ENCODE measurements around the gene ANO4. TPM values are rescaled to one million over a fixed set of nuclear protein-coding genes. Genes with fewer than 3 reads are reported as not detected.

ANO4 gene
- total RNA-seq, 2 donors from 2014 or later = 0.19 to 0.32 TPM

DNA sequence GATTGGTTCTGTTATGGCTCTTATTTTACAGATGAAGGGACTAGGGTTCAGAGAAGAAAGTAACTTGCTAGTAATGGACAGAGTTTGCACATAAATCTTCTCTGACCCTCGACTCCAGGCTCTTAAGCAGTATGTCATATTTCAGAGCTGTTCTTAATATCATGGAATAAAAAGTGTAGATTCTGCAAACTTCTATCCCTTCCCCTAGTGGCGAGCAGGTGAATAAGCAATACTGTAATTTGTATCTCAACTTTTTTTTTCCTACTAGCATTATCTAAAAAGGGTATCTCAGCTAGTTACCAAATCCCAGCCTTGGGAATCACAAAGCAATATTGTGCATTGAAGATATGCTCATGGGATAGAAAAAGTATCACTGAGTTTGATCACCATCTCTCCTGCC lies 83.2 kb downstream of the ANO4 start:
- Histone ChIP-seq H3K27me3 (no peaks in the 10 kb centered on the region), H3K9ac (ENCODE audit: low read depth in 2 of 2, low read length in 2 of 2) (no peak overlapping the region), H3K4me1 (no peaks in the 10 kb centered on the region), H3K36me3 (no peaks in the 10 kb centered on the region), H3K9me3 (no peaks in the 10 kb centered on the region), H3K27ac (no peak overlapping the region), H3K4me3 (no peak overlapping the region)
- intact Hi-C loops (cut with DNase I) = no loop called here
- TF ChIP-seq, protein P1, sequence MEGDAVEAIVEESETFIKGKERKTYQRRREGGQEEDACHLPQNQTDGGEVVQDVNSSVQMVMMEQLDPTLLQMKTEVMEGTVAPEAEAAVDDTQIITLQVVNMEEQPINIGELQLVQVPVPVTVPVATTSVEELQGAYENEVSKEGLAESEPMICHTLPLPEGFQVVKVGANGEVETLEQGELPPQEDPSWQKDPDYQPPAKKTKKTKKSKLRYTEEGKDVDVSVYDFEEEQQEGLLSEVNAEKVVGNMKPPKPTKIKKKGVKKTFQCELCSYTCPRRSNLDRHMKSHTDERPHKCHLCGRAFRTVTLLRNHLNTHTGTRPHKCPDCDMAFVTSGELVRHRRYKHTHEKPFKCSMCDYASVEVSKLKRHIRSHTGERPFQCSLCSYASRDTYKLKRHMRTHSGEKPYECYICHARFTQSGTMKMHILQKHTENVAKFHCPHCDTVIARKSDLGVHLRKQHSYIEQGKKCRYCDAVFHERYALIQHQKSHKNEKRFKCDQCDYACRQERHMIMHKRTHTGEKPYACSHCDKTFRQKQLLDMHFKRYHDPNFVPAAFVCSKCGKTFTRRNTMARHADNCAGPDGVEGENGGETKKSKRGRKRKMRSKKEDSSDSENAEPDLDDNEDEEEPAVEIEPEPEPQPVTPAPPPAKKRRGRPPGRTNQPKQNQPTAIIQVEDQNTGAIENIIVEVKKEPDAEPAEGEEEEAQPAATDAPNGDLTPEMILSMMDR (IDR thresholded peaks at IDR 0.05) = no peak
- DNase-seq = no peak

DNA sequence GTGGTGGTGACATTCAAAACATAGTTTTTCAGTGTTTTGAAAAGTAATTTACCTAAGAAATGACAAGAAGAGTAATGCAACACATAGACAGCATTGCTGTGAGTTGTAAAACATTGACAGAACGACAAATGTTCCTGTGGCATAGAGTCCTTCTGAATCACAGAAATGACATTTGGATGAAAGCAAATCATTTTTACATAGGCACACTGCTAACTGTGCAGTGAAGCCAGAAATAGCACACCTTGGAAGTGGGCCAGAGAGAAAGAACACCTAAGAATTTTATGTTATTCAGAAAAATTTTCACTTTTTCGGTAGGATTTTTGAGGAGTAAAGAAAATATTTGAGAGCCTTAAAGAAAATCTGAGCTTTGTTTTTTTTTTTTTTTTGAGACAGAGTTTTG lies 100.6 kb downstream of the ANO4 start:
- H3K27ac ChIP-seq = no peak overlapping the region
- intact Hi-C loops (cut with DNase I) = no loop called here
- TF ChIP-seq, protein P1 (IDR thresholded peaks at IDR 0.05) = no peak

DNA sequence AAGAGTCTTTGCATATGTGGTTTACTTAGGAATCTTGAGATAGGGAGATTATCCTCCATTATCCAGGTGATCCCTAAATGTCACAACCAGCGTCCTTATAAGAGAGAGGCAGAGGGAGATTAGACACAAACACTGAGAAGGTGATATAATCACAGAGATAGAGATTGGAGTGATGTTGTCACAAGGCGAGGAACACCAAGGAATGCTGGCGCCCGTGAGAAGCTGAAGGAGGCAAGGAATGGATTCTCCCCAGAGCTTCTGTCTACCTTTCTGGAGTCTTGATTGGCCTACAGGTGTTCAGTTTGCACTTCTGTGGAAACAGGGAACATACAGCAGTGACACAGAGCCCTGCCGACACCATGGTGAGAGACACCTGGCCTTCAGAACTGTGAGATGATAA lies 101.6 kb downstream of the ANO4 start:
- H3K27ac ChIP-seq = no peak overlapping the region
- DNase-seq = no peak
- no peak overlapping the region for H3K4me3 ChIP-seq
- H3K4me1 ChIP-seq = no peaks in the 10 kb centered on the region
- H3K27me3 ChIP-seq = no peaks in the 10 kb centered on the region
- TF ChIP-seq, protein P1 (IDR thresholded peaks at IDR 0.05) = no peak
- intact Hi-C loops (cut with DNase I) = no loop called here
- H3K9ac ChIP-seq (ENCODE audit: low read depth in 2 of 2, low read length in 2 of 2) = no peak overlapping the region
- no peaks in the 10 kb centered on the region for H3K36me3 ChIP-seq
- no peaks in the 10 kb centered on the region for H3K9me3 ChIP-seq

More for the DNA sequence above, 100.6 kb downstream of the ANO4 start:
- Histone ChIP-seq H3K9me3 (no peaks in the 10 kb centered on the region), H3K4me1 (no peaks in the 10 kb centered on the region), H3K9ac (ENCODE audit: low read depth in 2 of 2, low read length in 2 of 2) (no peak overlapping the region), H3K36me3 (no peaks in the 10 kb centered on the region), H3K4me3 (no peak overlapping the region), H3K27me3 (no peaks in the 10 kb centered on the region)
- DNase-seq = no peak

DNA sequence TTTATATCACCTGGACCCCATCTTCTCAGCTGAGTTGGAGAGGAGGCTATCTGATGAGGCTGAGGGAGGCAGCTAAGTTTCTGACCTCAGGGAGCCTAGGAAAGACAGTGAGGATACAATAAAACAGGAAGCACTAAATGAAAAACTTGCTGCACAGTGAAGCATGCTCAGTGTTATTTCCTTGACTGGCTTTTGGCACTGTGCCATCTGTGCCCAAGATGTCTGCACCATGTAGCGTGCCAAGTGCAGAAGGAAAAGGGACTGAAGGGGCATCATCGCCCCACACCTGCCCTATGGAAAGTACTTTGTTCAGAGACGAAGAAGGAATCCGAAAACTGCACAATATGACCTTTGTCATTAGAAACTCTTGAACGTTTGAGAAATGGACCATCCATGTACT lies 102.7 kb downstream of the ANO4 start:
- Histone ChIP-seq H3K9me3 (no peaks in the 10 kb centered on the region), H3K9ac (ENCODE audit: low read depth in 2 of 2, low read length in 2 of 2) (no peak overlapping the region), H3K4me1 (no peaks in the 10 kb centered on the region), H3K36me3 (no peaks in the 10 kb centered on the region), H3K27ac (no peak overlapping the region), H3K4me3 (no peak overlapping the region), H3K27me3 (no peaks in the 10 kb centered on the region)
- DNase-seq = no peak
- TF ChIP-seq, protein P1 (IDR thresholded peaks at IDR 0.05) = no peak
- intact Hi-C loops (cut with DNase I) = no loop called here

DNA sequence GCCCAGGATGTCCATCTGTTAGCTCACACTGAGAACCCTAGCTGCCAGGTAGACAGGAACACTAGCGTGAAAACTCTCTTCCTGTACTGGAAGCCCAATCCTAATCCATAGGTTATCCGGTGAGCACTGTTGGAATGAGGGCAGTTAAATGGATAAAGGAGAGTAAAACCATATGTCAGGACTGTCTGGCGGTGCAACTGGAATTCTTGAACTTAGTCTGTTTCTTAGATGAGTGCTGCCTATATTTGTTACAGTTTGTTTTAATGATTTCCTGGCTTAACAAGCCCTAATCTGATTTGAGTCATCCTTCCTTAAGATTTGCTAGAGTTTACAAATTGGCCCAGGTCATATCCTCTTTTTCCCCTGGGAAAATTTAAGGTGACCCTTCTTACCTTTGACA lies 104.7 kb downstream of the ANO4 start:
- H3K9me3 ChIP-seq = no peaks in the 10 kb centered on the region
- intact Hi-C loops (cut with DNase I) = no loop called here

More for the DNA sequence above, 104.7 kb downstream of the ANO4 start:
- DNase-seq = no peak
- no peaks in the 10 kb centered on the region for H3K36me3 ChIP-seq
- H3K9ac ChIP-seq (ENCODE audit: low read depth in 2 of 2, low read length in 2 of 2) = no peak overlapping the region
- H3K4me1 ChIP-seq = no peaks in the 10 kb centered on the region
- no peaks in the 10 kb centered on the region for H3K27me3 ChIP-seq
- no peak overlapping the region for H3K4me3 ChIP-seq
- no peak overlapping the region for H3K27ac ChIP-seq
- TF ChIP-seq, protein P1 (IDR thresholded peaks at IDR 0.05) = no peak

Data from colonic mucosa (tissue), 4 donors.